Endothelial cell of umbilical vein (primary cell): ENCODE measurements around the gene LRRK2.

ENCODE experiments used
- CTCF ChIP-seq, 2 donors: IDR thresholded peaks; 1 replicate in 1 of 2; 2 replicates in 1 of 2; pipeline ENCODE4 v1.5.1; 2011; ENCODE audit warnings: low read length in 2 of 2, mild to moderate bottlenecking in 2 of 2, moderate library complexity in 2 of 2, control low read depth in 1 of 2, inconsistent platforms in 1 of 2, low read depth in 1 of 2; ENCODE audit not compliant: insufficient read depth in 1 of 2; ENCODE audit errors: extremely low read depth in 1 of 2
- EZH2 ChIP-seq: IDR thresholded peaks from 2 replicates; pipeline ENCODE4 v1.6.1; 2012; ENCODE audit warnings: borderline replicate concordance, low read depth, mild to moderate bottlenecking, moderate library complexity, low read length, inconsistent platforms; ENCODE audit not compliant: severe bottlenecking
- FOS ChIP-seq: IDR thresholded peaks from 2 replicates; pipeline ENCODE4 v1.6.1; 2011; ENCODE audit warnings: mild to moderate bottlenecking, low read length, moderate library complexity, borderline replicate concordance; ENCODE audit not compliant: insufficient read depth
- JUN ChIP-seq: IDR thresholded peaks from 2 replicates; pipeline ENCODE4 v1.6.1; 2011; ENCODE audit warnings: borderline replicate concordance, low read depth; ENCODE audit not compliant: insufficient read length, insufficient read depth
- MAX ChIP-seq: IDR thresholded peaks from 2 replicates; pipeline ENCODE4 v1.6.1; 2011; ENCODE audit not compliant: insufficient read depth, insufficient read length
- MYC ChIP-seq: IDR thresholded peaks from one replicate; pipeline ENCODE4 v1.6.1; 2011; ENCODE audit warnings: mild to moderate bottlenecking, low read depth, low read length
- POLR2A ChIP-seq: IDR thresholded peaks from 2 replicates; pipeline ENCODE4 v1.6.1; 2012; ENCODE audit warnings: low read depth, mild to moderate bottlenecking, control low read depth, low read length
- POLR2AphosphoS5 ChIP-seq: IDR thresholded peaks from 2 replicates; pipeline ENCODE4 v1.6.1; 2012; ENCODE audit warnings: low read depth, mild to moderate bottlenecking, control low read depth, low read length, moderate library complexity; ENCODE audit not compliant: insufficient read depth

- TF ChIP-seq POLR2A (no peak), MAX (no peak), CTCF (IDR thresholded peaks at IDR 0.05; ENCODE audit: extremely low read depth in 1 of 2, insufficient read depth in 1 of 2, low read depth in 1 of 2, low read length in 2 of 2) (no peak), FOS (no peak), MYC (no peak), POLR2AphosphoS5 (no peak), EZH2 (no peak), JUN (no peak)
Measured at GRCh38 chr12:40258371-40258770, 33.6 kb downstream of the LRRK2 start.
